MCF 10A (cell line): Measurements from ENCODE around the gene ACSBG1. TPM values are rescaled to one million over a fixed set of nuclear protein-coding genes. Genes with fewer than 3 reads are reported as not detected.

Experiments used
- BruUV-seq: library from RNA; stranded (reverse); fragments of 400-500 nt; replicated peaks from 2 replicates; lab custom pipeline; 2021; lab: Mats Ljungman, UMichigan
- CTCF ChIA-PET: fragments of 300-600 bp; sonication (Branson Sonifier 250); formaldehyde crosslinking; extraction: SDS; loops from one replicate; lab custom pipeline; 2021; ENCODE audit warnings: antibody characterized with exemption, inconsistent platforms; lab: Yijun Ruan, JAX
- POLR2A ChIA-PET: fragments of 300-600, 350-650 bp; sonication (Branson Sonifier 250); formaldehyde crosslinking; extraction: SDS; loops from one replicate; lab custom pipeline; 2020; ENCODE audit warnings: antibody characterized with exemption, inconsistent platforms; lab: Yijun Ruan, JAX
- DNase-seq: peaks from one replicate; pipeline ENCODE4 v3.0.0-alpha.2; 2018; ENCODE audit not compliant: unreplicated experiment
- H3K27ac Mint-ChIP-seq: one replicate; pipeline ENCODE4 v1.8.0; 2022; ENCODE audit warnings: mild to moderate bottlenecking, low read depth, mixed read lengths; ENCODE audit not compliant: unreplicated experiment
- H3K27me3 Mint-ChIP-seq: one replicate; pipeline ENCODE4 v1.8.0; 2022; ENCODE audit warnings: mixed read lengths; ENCODE audit not compliant: insufficient read depth, unreplicated experiment
- H3K36me3 Mint-ChIP-seq: one replicate; pipeline ENCODE4 v1.8.0; 2022; ENCODE audit warnings: mild to moderate bottlenecking, moderate library complexity, mixed read lengths; ENCODE audit not compliant: insufficient read depth, unreplicated experiment
- H3K4me1 Mint-ChIP-seq: one replicate; pipeline ENCODE4 v1.8.0; 2022; ENCODE audit warnings: mixed read lengths; ENCODE audit not compliant: insufficient read depth, unreplicated experiment
- H3K4me3 Mint-ChIP-seq: one replicate; pipeline ENCODE4 v1.8.0; 2022; ENCODE audit warnings: mild to moderate bottlenecking, moderate library complexity, mixed read lengths; ENCODE audit not compliant: unreplicated experiment
- H3K9me3 Mint-ChIP-seq: one replicate; pipeline ENCODE4 v1.8.0; 2022; ENCODE audit warnings: mixed read lengths; ENCODE audit not compliant: unreplicated experiment
- intact Hi-C: fragments of 100-400 bp; cut with micrococcal nuclease; formaldehyde crosslinking; loops from 2 replicates; pipeline ENCODE4 v1.14.1; 2022
- total RNA-seq: library from RNA; stranded (reverse); gene quantifications from 2 replicates; pipeline ENCODE4 v1.2.3, GENCODE V29; 2022
- TF ChIP-seq, protein P1 (sequence below): fragments of 200-600 bp; IDR thresholded peaks from one replicate; pipeline ENCODE4 v1.8.0; 2022; ENCODE audit warnings: antibody characterized with exemption, mild to moderate bottlenecking; ENCODE audit not compliant: unreplicated experiment

Gene ACSBG1
- total RNA-seq, 1 experiment from 2014 or later = not detected

DNA sequence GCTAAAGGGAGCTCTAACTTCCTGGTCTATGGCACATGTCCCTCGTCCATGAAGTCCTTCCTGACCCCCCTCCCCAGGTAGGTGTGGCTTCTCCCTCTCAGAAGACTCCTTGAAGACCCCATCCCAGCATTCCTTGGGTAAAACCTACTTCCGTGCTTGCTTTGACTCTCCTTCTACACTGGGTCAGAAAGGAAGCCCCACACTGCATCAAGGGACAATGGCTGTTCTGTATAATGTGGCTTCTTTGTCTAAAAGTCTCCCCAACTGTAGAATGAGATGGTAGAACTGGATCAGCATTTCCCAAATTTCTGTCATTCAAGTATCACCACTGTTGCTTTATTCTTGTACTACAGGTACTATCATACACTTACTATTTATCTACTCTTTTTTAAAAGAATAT lies 26.1 kb upstream of the ACSBG1 start:
- ChIA-PET POLR2A (interaction anchor here (0.7 kb wide), 1 partner anchor 302 kb away, joined by 4 read pairs; no protein-coding TSS in a partner anchor), CTCF (interaction anchor here (1.3 kb wide), 1 partner anchor 20 kb away, joined by 4 read pairs; no protein-coding TSS in a partner anchor)
- TF ChIP-seq, protein P1, sequence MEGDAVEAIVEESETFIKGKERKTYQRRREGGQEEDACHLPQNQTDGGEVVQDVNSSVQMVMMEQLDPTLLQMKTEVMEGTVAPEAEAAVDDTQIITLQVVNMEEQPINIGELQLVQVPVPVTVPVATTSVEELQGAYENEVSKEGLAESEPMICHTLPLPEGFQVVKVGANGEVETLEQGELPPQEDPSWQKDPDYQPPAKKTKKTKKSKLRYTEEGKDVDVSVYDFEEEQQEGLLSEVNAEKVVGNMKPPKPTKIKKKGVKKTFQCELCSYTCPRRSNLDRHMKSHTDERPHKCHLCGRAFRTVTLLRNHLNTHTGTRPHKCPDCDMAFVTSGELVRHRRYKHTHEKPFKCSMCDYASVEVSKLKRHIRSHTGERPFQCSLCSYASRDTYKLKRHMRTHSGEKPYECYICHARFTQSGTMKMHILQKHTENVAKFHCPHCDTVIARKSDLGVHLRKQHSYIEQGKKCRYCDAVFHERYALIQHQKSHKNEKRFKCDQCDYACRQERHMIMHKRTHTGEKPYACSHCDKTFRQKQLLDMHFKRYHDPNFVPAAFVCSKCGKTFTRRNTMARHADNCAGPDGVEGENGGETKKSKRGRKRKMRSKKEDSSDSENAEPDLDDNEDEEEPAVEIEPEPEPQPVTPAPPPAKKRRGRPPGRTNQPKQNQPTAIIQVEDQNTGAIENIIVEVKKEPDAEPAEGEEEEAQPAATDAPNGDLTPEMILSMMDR = no peak
- Mint-ChIP-seq H3K27me3 (peaks cover 8% of the 10 kb centered on the region), H3K4me1 (no peaks in the 10 kb centered on the region), H3K9me3 (no peaks in the 10 kb centered on the region), H3K4me3 (no peak overlapping the region), H3K27ac (no peak overlapping the region), H3K36me3 (peaks cover 6% of the 10 kb centered on the region)
- intact Hi-C loops = no loop called here
- BruUV-seq = no TSS peak
- DNase-seq = no peak

DNA sequence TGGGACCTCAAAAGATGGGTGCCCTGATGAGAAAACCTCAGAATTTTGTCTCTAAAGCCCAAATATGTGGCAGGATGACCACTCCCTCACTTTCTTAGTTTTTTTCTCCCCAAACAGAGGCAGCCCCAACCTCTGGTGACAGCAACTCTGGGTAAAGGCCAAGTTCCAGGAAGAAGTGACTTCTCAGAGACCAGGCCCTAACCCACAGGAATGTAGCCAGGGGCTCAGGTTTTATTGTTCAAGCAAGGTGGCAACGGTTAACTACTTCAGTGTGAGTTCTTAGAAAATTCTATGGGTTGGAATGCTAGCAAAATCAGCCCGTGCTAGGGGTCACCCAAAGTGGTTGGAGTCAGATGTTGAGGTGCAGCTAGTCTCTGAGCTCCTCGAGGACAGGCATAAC lies 24.9 kb upstream of the ACSBG1 start:
- TF ChIP-seq, protein P1 = no peak
- no peaks in the 10 kb centered on the region for H3K4me1 Mint-ChIP-seq
- CTCF ChIA-PET = no interaction called here
- DNase-seq = no peak
- no peaks in the 10 kb centered on the region for H3K9me3 Mint-ChIP-seq
- no TSS peak for BruUV-seq
- POLR2A ChIA-PET = interaction anchor here (1.2 kb wide), 1 partner anchor 40 kb away, joined by 4 read pairs; the partner anchor contains the start of gene SKIC8
- peaks cover 8% of the 10 kb centered on the region for H3K27me3 Mint-ChIP-seq
- no peak overlapping the region for H3K27ac Mint-ChIP-seq
- intact Hi-C loops = no loop called here
- H3K36me3 Mint-ChIP-seq = peaks cover 6% of the 10 kb centered on the region
- no peak overlapping the region for H3K4me3 Mint-ChIP-seq

DNA sequence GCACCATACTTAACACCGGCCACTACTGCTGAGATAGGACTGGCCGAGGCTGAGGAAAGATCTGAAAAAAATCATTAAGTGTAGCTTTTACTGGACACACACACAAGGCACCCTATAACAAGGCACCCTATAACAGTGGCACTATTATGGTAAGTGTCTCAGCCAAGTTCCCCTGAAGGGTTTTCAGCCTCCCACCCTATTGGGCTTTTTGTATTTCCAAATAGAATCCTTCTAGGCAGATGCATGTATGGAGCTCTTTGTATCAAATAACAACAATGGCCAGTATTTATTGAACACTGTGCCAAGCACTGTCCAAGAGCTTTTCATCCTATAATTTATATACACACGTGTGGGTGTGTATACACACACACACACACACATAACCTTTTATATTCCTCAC lies 23.3 kb upstream of the ACSBG1 start:
- ChIA-PET POLR2A (interaction anchor here (1.0 to 1.4 kb wide), 4 partner anchors 8 to 108 kb away, joined by 3 to 4 read pairs (median 4); partner anchors contain the start of gene SKIC8), CTCF (interaction anchor here (0.9 to 1.6 kb wide), 6 partner anchors 17 to 452 kb away, joined by 3 to 6 read pairs (median 5); no protein-coding TSS in a partner anchor)
- peaks cover 6% of the 10 kb centered on the region for H3K36me3 Mint-ChIP-seq
- TF ChIP-seq, protein P1 = no peak
- H3K9me3 Mint-ChIP-seq = no peaks in the 10 kb centered on the region
- no peak overlapping the region for H3K27ac Mint-ChIP-seq
- DNase-seq = no peak
- intact Hi-C loops = no loop called here
- H3K27me3 Mint-ChIP-seq = peaks cover 8% of the 10 kb centered on the region
- no peaks in the 10 kb centered on the region for H3K4me1 Mint-ChIP-seq
- BruUV-seq = no TSS peak
- H3K4me3 Mint-ChIP-seq = no peak overlapping the region

DNA sequence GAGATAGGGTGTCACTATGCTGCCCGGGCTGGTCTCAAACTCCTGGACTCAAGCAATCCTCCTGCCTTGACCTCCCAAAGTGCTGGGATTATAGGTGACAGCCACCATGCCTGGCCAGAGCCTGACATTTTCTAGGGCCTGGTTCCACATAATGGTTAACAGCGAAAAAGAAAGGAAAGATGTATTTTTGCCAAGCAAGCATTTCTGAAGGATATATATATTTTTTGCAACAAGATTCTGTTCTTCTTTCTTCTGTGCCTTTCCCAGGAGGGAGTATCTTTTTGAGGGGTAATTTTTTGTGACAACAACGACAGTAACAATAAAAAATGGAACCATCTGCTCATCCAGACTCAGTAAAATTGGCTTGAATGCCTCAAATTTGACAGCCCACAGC lies 21.7 kb upstream of the ACSBG1 start:
- ChIA-PET POLR2A (no interaction called here), CTCF (interaction anchor here (0.7 to 1.8 kb wide), 3 partner anchors 14 to 290 kb away, joined by 3 to 10 read pairs (median 4); no protein-coding TSS in a partner anchor)
- intact Hi-C loops = no loop called here
- H3K27ac Mint-ChIP-seq = no peak overlapping the region
- no peaks in the 10 kb centered on the region for H3K9me3 Mint-ChIP-seq
- no TSS peak for BruUV-seq
- DNase-seq = no peak
- TF ChIP-seq, protein P1 = no peak
- H3K4me3 Mint-ChIP-seq = no peak overlapping the region
- H3K4me1 Mint-ChIP-seq = no peaks in the 10 kb centered on the region
- peaks cover 8% of the 10 kb centered on the region for H3K27me3 Mint-ChIP-seq
- H3K36me3 Mint-ChIP-seq = peaks cover 6% of the 10 kb centered on the region
